OCI-LY7 (cell line): ENCODE results near the gene OR5M8. TPM values are rescaled to one million over a fixed set of nuclear protein-coding genes. Genes with fewer than 3 reads are reported as not detected.

Source experiments
- BruUV-seq: library from RNA; stranded (reverse); fragments of 400-500 nt; replicated peaks from 2 replicates; lab custom pipeline; 2021; lab: Mats Ljungman, UMichigan
- CTCF ChIA-PET: fragments of 300-600 bp; sonication (Branson Sonifier 250); formaldehyde crosslinking; loops from one replicate; lab custom pipeline; 2022; ENCODE audit warnings: antibody characterized with exemption; ENCODE audit not compliant: unreplicated experiment; lab: Charles Lee
- POLR2A ChIA-PET: fragments of 300-600 bp; sonication (Branson Sonifier 250); formaldehyde crosslinking; loops from one replicate; lab custom pipeline; 2022; ENCODE audit warnings: antibody characterized with exemption; lab: Charles Lee
- DNase-seq: peaks from one replicate; pipeline ENCODE4 v3.0.0-alpha.2; 2015; ENCODE audit warnings: low spot score
- H2AFZ ChIP-seq: fragments of 200-600 bp; sonication (generic), shearing (Covaris generic); 2 replicates; pipeline ENCODE4 v1.6.1; 2014; ENCODE audit warnings: mild to moderate bottlenecking, antibody characterized with exemption, low read length, moderate library complexity
- H3K27ac ChIP-seq: fragments of 200-600 bp; sonication (generic); 2 replicates; pipeline ENCODE4 v1.5.1; 2014; ENCODE audit warnings: mixed run types, low read depth, mild to moderate bottlenecking, moderate library complexity, low read length, inconsistent platforms; ENCODE audit not compliant: poor library complexity, severe bottlenecking
- H3K36me3 ChIP-seq: fragments of 200-600 bp; sonication (generic); 2 replicates; pipeline ENCODE4 v1.6.1; 2014; ENCODE audit warnings: mild to moderate bottlenecking, antibody characterized with exemption, low read length, moderate library complexity, mixed read lengths; ENCODE audit not compliant: insufficient read depth
- H3K4me1 ChIP-seq: fragments of 200-600 bp; sonication (generic); 2 replicates; pipeline ENCODE4 v1.5.1; 2014; ENCODE audit warnings: mild to moderate bottlenecking, low read length; ENCODE audit not compliant: insufficient read depth, poor library complexity, severe bottlenecking
- H3K4me2 ChIP-seq: fragments of 200-600 bp; sonication (generic); 2 replicates; pipeline ENCODE4 v1.6.1; 2014; ENCODE audit warnings: mild to moderate bottlenecking, low read length
- H3K4me3 ChIP-seq: fragments of 200-600 bp; sonication (generic); 2 replicates; pipeline ENCODE4 v1.5.1; 2014; ENCODE audit warnings: mild to moderate bottlenecking, low read depth, low read length; ENCODE audit not compliant: poor library complexity, severe bottlenecking
- H3K79me2 ChIP-seq: fragments of 200-600 bp; sonication (generic); 2 replicates; pipeline ENCODE4 v1.6.1; 2016; ENCODE audit warnings: low read depth, mild to moderate bottlenecking, low read length, moderate library complexity, mixed read lengths; ENCODE audit not compliant: insufficient read depth
- H3K9me2 ChIP-seq: fragments of 200-600 bp; sonication (generic); 2 replicates; pipeline ENCODE4 v1.6.1; 2016; ENCODE audit warnings: mild to moderate bottlenecking, low read length, mixed read lengths; ENCODE audit not compliant: insufficient read depth
- H3K9me3 ChIP-seq: fragments of 200-600 bp; sonication (generic); 2 replicates; pipeline ENCODE4 v1.6.1; 2014; ENCODE audit warnings: mild to moderate bottlenecking, mixed run types, low read length, mixed read lengths
- H4K20me1 ChIP-seq: fragments of 200-600 bp; sonication (generic); 2 replicates; pipeline ENCODE4 v1.6.1; 2014; ENCODE audit warnings: mild to moderate bottlenecking, antibody characterized with exemption, low read length, moderate library complexity, mixed read lengths; ENCODE audit not compliant: insufficient read depth
- CTCF ChIP-seq: fragments of 200-600 bp; sonication (generic); conservative IDR thresholded peaks from 2 replicates; pipeline ENCODE4 v1.5.1; 2014; ENCODE audit warnings: mild to moderate bottlenecking, antibody characterized with exemption, low read length, moderate library complexity, mixed read lengths
- EZH2phosphoT487 ChIP-seq: fragments of 200-600 bp; sonication (generic); IDR thresholded peaks from 2 replicates; pipeline ENCODE4 v1.6.1; 2018; ENCODE audit warnings: low read depth, borderline replicate concordance, mild to moderate bottlenecking, mixed run types, antibody characterized with exemption, low read length, moderate library complexity, mixed read lengths
- intact Hi-C: fragments of 100-400 bp; cut with micrococcal nuclease; formaldehyde crosslinking; loops from one replicate; pipeline ENCODE4 v1.10.0; 2022; ENCODE audit not compliant: unreplicated experiment
- total RNA-seq, 2 experiments: library from RNA; depleted of rRNA in 1 of 2; stranded (reverse); fragments of >200 nt in 1 of 2; shearing (Covaris generic) in 1 of 2; gene quantifications; 2 replicates each; pipeline ENCODE4 v1.2.3, GENCODE V29; 2014 to 2022

OR5M8 gene
- total RNA-seq, 2 experiments from 2014 or later = not detected

GRCh38 chr11:56453521-56453920 is 37.6 kb downstream of the OR5M8 start:
- Histone ChIP-seq H3K4me3 (no peak overlapping the region), H3K36me3 (no peaks in the 10 kb centered on the region), H3K9me3 (no peaks in the 10 kb centered on the region), H4K20me1 (no peaks in the 10 kb centered on the region), H3K79me2 (no peaks in the 10 kb centered on the region), H2AFZ (no peak overlapping the region), H3K9me2 (no peaks in the 10 kb centered on the region), H3K27ac (no peak overlapping the region), H3K4me2 (no peak overlapping the region), H3K4me1 (no peaks in the 10 kb centered on the region)
- CTCF ChIA-PET = no interaction called here
- intact Hi-C loops = no loop called here
- no peak for DNase-seq
- POLR2A ChIA-PET = no interaction called here
- BruUV-seq = no TSS peak
- no peak for TF ChIP-seq CTCF
- no peak for TF ChIP-seq EZH2phosphoT487

Other genes starting within 250 kb of the OR5M8 start
- not detected in 2 replicates for gene OR5T3, start 239.1 kb downstream of the OR5M8 start, total RNA-seq (2014; rRNA removed; shearing (Covaris generic))
- not detected in 2 replicates for gene OR5T3, start 239.1 kb downstream of the OR5M8 start, total RNA-seq (2022)
- gene OR5T1, start 217.2 kb downstream of the OR5M8 start, total RNA-seq (2014; rRNA removed; shearing (Covaris generic)) = not detected in 2 replicates
- gene OR5T1, start 217.2 kb downstream of the OR5M8 start, total RNA-seq (2022) = not detected in 2 replicates
- not detected in 2 replicates for gene OR8H1, start 199.1 kb downstream of the OR5M8 start, total RNA-seq (2014; rRNA removed; shearing (Covaris generic))
- not detected in 2 replicates for gene OR8H1, start 199.1 kb downstream of the OR5M8 start, total RNA-seq (2022)
- not detected in 2 replicates for gene OR8K3, start 176.2 kb downstream of the OR5M8 start, total RNA-seq (2014; rRNA removed; shearing (Covaris generic))
- gene OR8K3, start 176.2 kb downstream of the OR5M8 start, total RNA-seq (2022) = not detected in 2 replicates
- gene OR8K1, start 145.3 kb downstream of the OR5M8 start, total RNA-seq (2014; rRNA removed; shearing (Covaris generic)) = not detected in 2 replicates
- gene OR8K1, start 145.3 kb downstream of the OR5M8 start, total RNA-seq (2022) = not detected in 2 replicates
- not detected in 2 replicates for gene OR8J1, start 137.1 kb downstream of the OR5M8 start, total RNA-seq (2014; rRNA removed; shearing (Covaris generic))
- not detected in 2 replicates for gene OR8J1, start 137.1 kb downstream of the OR5M8 start, total RNA-seq (2022)
- not detected in 2 replicates for gene OR8U1, start 115.7 kb downstream of the OR5M8 start, total RNA-seq (2014; rRNA removed; shearing (Covaris generic))
- gene OR8U1, start 115.7 kb downstream of the OR5M8 start, total RNA-seq (2022) = not detected in 2 replicates
- not detected in 2 replicates for gene OR5AL1, start 78.7 kb downstream of the OR5M8 start, total RNA-seq (2014; rRNA removed; shearing (Covaris generic))
- not detected in 2 replicates for gene OR5AL1, start 78.7 kb downstream of the OR5M8 start, total RNA-seq (2022)
- gene OR5M3, start 18.0 kb downstream of the OR5M8 start, total RNA-seq (2014; rRNA removed; shearing (Covaris generic)) = not detected in 2 replicates
- gene OR5M3, start 18.0 kb downstream of the OR5M8 start, total RNA-seq (2022) = not detected in 2 replicates
- gene OR5M11, start 51.9 kb upstream of the OR5M8 start, total RNA-seq (2014; rRNA removed; shearing (Covaris generic)) = not detected in 2 replicates
- not detected in 2 replicates for gene OR5M11, start 51.9 kb upstream of the OR5M8 start, total RNA-seq (2022)
- not detected in 2 replicates for gene OR5M10, start 86.4 kb upstream of the OR5M8 start, total RNA-seq (2014; rRNA removed; shearing (Covaris generic))
- not detected in 2 replicates for gene OR5M10, start 86.4 kb upstream of the OR5M8 start, total RNA-seq (2022)
- not detected in 2 replicates for gene OR5M1, start 123.5 kb upstream of the OR5M8 start, total RNA-seq (2014; rRNA removed; shearing (Covaris generic))
- gene OR5M1, start 123.5 kb upstream of the OR5M8 start, total RNA-seq (2022) = not detected in 2 replicates
- gene OR5AP2, start 151.1 kb upstream of the OR5M8 start, total RNA-seq (2014; rRNA removed; shearing (Covaris generic)) = not detected in 2 replicates
- not detected in 2 replicates for gene OR5AP2, start 151.1 kb upstream of the OR5M8 start, total RNA-seq (2022)
- gene OR5AR1, start 172.3 kb upstream of the OR5M8 start, total RNA-seq (2014; rRNA removed; shearing (Covaris generic)) = not detected in 2 replicates
- gene OR5AR1, start 172.3 kb upstream of the OR5M8 start, total RNA-seq (2022) = not detected in 2 replicates
- gene OR9G1, start 207.7 kb upstream of the OR5M8 start, total RNA-seq (2014; rRNA removed; shearing (Covaris generic)) = not detected in 2 replicates
- not detected in 2 replicates for gene OR9G1, start 207.7 kb upstream of the OR5M8 start, total RNA-seq (2022)